GM18858 (cell line): ENCODE results near the gene MAST3.

ENCODE experiments used
- ATAC-seq: cut with Tn5 transposase; IDR thresholded peaks from one replicate; pipeline ENCODE4 v1.9.1; 2021; ENCODE audit not compliant: unreplicated experiment

Gene MAST3

DNA sequence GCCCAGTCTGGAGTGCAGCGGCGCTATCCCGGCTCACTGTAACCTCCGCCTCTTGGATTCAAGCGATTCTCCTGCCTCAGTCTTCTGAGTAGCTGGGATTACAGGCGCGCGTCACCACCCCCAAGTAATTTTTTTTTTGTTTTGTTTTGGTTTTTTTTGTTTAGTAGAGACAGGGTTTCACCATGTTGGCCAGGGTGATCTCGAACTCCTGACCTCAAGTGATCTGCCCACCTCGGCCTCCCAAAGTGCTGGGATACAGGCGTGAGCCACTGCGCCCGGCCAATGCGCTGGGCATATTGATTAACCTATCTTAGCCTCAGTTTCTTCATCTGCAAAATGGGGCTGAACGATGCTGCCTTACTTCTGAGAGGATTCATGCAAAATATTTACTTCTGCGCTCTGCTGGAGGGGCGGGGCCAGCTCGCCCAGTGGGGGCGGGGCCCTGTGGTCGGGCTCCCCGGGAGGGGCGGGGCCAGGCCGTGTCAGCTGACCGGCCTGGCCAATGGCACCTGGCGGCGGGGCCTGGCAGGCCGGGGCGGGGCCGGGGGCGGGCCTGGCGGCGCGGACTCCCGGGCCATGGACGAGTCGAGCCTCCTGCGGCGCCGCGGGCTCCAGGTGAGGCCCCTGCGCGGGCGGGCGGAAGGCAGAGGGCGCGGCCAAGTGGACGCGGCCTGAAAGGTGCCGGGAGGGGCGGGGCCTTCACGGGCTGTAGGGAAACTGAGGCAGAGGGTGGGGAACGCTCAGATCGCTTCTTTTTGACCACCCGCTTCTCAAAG, at the start of gene MAST3:
Gene MAST3 (plus strand): TSS at position 562 of the 776 bp plus-strand sequence. CDS start 15 bp downstream, at position 577.
- ATAC-seq = no peak

DNA sequence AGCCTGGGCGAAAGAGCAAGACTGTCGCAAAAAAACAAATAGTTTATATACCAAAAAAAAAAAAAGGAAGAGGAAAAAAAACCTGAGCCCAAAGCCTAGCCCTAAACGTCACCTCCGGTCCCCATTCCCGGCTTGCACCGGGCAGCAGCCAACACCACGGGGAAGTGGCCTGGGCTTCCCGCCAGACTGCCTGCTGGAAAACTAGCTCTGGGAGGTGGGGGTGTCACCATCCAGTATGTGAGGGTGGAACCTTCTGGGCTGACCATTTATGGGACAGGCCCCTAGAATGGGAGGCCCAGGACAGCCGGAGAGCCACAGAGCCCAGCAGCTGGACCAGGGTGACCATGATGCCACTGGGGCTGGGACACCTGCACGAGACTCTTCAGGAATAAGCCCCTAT, 48.2 kb upstream of the MAST3 start:
- ATAC-seq = no peak

DNA sequence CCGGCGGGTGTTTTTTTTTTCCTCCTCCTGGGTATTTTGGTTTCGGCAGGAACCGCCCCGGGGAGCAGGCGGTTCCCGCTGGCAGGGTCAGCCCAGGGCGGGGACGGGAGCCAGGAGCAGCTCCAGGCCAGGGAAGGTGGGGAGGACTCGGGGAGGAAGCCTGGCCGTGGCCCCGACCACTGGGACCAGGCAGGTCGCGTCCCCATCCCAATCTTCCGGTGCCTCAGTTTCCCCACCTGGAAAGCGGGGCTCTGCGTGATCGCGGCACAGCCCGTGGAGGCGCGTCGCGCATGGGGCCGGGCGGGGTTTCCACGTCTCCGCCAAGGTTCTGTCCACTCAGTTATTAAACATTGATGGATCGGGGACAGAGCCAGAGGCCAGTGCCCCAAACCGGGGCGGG, 45.7 kb upstream of the MAST3 start:
- no peak for ATAC-seq

DNA sequence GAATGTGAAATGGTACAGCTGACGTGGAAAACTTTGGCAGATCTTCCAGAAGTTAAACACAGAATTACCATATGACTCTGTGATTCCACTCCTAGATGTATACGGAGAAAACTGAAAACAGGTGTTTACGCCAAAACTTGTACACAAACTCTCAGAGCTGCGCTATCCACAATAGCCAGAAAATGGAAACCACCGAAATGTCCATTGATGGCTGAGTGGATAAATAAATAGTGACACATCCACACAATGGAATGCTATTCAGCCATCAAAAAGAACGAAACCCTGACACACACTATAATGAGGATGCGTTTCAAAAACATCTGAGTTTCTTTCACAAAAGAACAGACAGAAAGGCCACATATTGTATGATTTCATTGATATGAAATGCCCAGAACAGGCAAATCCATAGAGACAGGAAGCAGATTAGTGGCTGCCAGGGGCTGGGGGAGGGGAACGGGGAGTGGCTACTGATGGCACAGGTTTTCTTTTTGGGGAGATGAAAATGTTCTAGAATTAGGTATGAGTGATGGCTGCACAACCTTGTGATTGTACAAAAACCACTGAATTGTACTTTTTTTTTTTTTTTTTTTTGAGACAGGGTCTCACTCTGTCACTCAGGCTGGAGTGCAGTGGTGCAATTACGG, 43.9 kb upstream of the MAST3 start:
- no peak for ATAC-seq

DNA sequence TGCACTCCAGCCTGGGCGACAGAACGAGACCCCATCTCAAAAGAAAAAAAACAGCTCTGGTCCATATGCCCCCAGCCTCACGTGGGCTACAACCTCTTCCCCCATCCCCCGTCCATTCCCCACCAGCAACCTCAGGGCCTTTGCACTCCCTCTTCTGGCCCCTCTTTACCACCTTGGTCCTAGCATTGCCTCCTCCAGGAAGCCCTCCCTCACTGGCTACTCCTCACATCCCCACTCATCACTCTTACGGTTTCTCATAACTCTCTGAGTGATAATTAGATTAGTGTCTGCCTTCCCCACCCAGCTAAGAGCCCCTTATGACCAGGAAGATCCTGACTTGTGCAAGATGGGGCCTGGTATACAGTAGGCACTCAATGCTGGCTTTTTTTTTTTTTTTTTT, 41.6 kb upstream of the MAST3 start:
- ATAC-seq = no peak

- ATAC-seq = no peak
These were observed 40.0 kb upstream of the MAST3 start for GRCh38 chr19:18057557-18057956.

DNA sequence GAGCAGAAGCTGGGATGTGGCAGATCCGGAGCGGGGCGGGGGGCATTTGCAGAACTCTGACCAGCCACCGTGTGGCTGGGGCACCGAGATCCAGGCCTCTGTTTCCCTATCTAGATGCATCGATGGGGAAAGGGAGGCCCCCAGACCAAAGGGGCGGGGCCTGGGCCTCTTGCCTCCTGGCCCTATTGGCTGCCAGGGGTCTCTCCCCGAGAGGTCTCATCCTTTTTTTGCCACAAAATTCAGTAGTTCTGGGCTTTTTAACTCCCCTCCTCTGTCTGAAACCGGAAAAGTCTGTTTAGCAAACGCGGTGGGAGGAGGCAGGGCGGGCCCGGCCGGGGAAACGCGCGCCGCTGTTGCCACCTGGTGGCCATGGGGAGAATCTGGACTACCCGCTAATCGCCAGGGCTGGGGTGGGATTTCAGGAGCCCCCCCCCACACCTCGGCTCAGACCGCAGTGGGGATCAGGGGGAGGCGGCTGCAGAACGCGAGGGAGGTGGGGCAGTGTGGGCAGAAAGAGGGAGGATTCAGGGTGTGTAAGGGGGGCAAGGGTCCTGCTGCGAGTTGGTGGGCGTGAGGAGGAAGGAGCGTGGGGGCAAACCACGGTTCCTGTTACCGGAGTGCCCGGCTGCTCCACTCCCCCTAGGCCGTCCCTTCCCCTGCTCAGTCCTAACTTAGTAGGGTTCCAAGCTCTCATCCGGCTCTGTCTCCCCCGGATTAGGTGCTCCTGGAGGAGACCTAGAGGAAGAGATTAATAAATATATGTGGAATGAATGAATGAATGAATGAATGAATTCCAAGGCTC, 39.2 kb upstream of the MAST3 start:
- no peak for ATAC-seq

DNA sequence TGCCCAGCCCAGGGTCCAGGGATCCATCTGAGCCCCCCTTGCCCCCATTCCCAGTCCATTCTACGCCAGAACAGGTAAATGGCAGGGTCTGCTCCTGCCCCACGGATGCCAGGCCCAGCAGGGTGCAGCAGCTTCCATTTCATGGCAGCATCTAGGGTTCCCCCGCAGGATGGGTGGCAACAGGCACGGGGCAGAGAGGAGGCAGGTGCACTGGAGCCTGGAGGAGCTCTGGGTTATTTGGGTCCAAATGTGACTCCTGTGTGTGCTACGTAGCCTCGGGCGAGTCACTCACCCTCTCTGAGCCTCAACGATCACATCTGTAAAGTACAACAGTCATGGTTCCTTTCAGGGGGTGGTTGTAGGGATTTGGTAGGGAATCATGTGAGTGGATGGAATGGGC, 38.3 kb upstream of the MAST3 start:
- no peak for ATAC-seq

GRCh38 chr19:18059902-18060301, 37.7 kb upstream of the MAST3 start:
- ATAC-seq = no peak

- ATAC-seq = no peak
These were observed 37.1 kb upstream of the MAST3 start for GRCh38 chr19:18060472-18060871.

GRCh38 chr19:18062028-18062427, 35.5 kb upstream of the MAST3 start:
- no peak for ATAC-seq

DNA sequence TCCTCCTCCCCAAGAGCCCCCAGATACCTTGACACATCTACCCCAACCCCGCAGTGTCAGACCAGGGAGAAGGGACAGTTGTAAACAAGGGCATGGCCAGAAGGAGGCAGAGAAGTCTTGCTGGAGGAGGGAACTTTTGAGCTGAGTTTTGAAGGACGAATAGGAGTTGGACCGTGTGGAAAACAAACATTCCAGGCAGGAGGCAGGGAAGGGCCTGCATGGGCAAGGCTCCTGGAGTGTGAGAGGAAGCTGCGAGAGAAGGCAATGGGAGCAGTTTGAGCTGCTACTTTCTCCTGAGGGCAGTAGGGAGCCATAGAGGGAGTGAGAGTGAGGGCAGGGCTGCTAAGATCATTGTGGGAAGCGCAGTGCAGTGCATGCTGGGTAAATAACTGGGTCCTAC, 34.1 kb upstream of the MAST3 start:
- no peak for ATAC-seq

- no peak for ATAC-seq
These were observed 32.4 kb upstream of the MAST3 start for GRCh38 chr19:18065173-18065495.

DNA sequence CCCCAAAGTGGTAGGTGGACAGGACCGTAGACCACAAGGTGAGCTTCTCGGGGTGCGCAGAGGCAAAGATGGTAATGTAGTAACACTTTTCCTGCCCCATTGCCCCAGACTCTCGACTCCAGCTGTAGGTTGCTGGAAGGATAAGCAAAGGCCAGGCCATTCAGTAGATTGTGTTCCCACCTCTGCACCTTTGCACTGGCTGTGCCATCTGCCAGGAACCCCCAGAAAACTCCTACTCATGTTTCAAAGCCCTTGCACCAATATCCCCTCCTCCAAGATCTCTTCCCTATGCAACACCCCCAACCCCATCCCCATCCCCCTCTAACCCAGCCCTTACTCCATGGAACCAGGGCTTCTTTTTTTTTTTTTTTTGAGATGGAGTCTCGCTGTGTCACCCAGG, 29.2 kb upstream of the MAST3 start:
- ATAC-seq = no peak

DNA sequence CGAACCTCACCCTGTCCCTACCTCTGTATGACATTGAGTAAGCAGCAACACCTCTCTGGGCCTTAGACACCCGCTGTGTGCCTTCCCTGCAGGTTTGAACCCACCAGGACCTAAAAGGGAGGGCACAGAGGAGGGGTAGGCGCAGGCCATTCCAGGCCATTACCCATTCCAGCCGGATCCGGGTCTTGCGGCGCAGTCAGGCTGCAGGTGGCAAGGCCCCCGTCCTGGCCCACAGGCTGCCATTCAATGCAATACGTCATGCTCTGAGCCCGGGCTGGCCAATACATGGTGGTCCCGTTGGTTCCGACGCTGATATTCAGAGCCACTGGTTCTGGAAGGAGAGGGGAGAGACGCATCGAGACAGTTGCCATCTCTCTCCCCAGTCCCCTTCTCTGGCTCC, 28.2 kb upstream of the MAST3 start:
- no peak for ATAC-seq

GRCh38 chr19:18070181-18070580, 27.4 kb upstream of the MAST3 start:
- no peak for ATAC-seq

DNA sequence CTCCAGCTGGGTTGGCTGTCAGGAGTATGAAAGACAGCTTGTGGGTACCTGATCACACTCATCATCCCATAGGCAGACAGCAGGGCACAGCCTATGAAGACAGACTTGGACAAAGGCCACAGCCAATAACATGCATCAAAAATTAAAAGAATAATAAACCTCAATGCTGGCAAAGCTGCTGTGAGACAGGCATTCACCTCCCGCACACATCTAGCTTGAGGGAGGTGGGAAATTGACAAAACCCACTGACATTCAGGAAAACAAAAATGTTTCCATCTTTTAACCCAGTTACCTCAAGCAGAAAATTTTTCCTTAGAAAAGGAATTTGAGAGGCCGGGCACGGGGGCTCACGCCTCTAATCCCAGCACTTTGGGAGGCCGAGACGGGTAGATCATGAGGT, 25.2 kb upstream of the MAST3 start:
- ATAC-seq = no peak

GRCh38 chr19:18073197-18073596, 24.4 kb upstream of the MAST3 start:
- ATAC-seq = no peak

DNA sequence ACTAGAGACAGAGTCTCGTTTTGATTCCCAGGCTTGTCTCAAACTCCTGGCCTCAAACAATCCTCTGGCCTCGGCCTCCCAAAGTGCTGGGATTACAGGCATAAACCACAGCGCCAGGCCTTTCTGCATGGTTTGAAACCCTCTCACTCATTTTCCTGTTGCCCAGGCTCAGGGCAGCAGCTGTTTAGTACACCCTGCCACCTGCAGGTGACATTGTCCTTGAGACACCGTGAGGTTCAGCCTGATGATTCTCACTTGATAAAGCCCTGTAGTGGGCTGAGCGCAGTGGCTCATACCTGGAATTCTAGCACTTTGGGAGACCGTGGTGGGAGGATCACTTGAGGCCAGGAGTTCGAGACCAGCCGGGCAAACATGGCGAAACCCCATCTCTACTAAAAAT, 23.4 kb upstream of the MAST3 start:
- no peak for ATAC-seq

DNA sequence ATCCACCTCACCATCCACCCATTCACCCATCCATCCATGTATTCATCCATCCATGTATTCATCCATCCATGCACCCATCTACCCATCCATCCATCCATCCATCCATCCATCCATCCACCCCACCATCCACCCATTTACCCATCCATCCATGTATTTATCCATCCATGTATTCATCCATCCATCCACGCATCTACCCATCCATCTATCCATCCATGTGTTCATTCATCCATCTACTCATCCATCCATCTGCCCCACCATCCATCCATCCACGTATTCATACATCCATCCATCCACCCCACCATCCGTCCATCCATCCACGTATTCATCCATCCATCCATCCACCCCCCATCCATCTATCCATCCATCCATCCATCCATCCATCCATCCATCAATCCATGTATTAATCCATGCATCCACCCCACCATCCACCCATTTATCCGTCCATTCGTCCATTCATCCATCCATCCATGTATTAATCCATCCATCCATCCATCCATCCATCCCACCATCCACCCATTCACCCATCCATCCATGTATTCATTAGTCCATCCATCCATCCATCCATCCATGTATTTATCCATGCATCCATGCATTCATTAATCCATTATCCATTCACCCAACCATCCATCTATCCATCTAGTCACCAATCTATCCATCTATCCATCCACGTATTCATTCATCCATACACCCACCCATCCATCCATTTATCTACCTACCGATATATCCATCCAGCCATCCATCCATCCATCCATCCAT, 13.5 kb upstream of the MAST3 start:
- no peak for ATAC-seq

DNA sequence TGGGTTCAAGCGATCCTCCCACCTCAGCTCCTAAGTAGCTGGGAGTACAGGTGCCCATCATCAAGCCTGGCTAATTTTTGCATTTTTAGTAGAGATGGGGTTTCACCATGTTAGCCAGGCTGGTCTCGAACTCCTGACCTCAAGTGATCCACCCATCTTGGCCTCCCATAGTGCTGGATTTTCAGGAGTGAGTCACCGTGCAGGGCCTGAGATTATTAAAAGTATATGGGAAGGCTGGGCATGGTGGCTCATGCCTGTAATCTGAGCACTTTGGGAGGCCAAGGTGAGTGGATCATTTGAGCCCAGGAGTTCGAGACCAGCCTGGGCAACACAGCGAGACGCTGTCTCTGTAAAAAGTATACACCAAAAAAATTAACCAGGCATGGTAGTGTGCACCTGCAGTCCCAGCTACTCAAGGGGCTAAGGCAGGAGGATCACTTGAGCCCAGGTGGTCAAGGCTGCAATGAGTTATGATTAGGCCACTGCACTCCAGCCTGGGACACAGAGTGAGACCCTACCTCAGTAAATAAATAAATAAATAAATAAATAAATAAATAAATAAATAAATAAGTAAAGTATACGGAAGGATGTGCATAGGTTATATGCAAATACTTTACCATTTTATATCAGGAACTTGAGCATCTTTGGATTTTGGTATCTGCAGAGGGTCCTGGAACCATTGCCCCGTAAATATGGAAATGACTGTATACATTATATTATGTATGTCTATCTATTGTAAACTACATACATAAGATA, 11.7 kb upstream of the MAST3 start:
- no peak for ATAC-seq
